ENCODE data around the gene DGCR6L.
"Not testable (repeated sequence)": the region's sequence is repeated elsewhere in the genome, so short reads cannot be mapped to it uniquely, and the experiment has no call there.

DGCR6L gene

DNA sequence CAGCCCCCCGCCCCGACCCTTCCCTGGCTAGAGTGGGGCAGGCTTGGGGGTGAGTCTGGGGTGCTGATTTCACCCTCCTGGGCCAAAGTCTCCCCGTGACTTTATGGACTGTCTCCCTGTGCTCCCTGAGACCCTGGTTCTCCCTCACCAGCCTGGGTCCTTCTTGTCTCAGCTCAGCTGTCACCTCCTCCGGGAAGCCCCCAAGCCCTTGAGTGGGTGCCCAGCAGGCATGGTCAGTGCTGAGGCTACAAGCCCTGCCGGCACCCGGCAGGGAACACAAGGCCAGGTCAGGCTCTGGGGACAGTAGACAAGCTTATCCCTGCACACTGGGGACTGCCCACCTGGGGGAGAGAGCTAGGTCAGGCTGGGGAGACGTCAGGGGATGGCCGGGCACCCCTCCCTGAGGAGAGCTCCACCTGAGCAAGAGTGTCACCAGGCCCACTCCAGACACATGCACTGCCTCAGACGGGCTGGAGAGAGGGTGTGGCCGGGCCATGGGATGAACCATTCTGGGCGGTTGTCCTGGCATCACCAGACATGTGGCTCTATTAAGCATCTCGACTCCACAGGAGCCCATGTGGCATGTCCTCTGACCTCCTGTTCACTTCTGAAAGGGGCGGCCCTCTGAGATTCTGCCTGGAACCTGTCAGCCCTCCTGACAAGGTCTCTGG, 29.1 kb downstream of the DGCR6L start:
- no peak for DNase-seq

DNA sequence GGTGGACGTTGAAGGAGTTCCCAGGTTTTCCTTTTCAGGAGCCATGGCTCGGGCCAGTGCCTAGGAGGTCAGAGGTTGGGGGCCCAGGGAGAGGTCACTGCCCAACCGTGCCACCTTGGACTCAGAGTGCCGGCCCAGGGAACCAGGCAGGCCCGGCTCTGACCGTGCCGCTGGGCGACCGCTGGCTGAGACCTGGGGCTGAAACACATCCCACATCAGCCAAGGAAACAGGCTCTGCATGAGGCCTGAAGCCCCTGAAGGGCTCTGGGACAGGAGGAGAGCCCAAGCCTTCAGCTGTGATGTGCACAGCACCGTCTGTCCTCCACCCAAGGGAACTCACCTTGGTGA, 29.8 kb downstream of the DGCR6L start:
- no peak for DNase-seq

- DNase-seq, result not testable (repeated sequence)
Measured at GRCh38 chr22:20289182-20290044, 30.4 kb downstream of the DGCR6L start.

GRCh38 chr22:20286784-20287423, 33.0 kb downstream of the DGCR6L start:
- not testable (repeated sequence) for DNase-seq

DNA sequence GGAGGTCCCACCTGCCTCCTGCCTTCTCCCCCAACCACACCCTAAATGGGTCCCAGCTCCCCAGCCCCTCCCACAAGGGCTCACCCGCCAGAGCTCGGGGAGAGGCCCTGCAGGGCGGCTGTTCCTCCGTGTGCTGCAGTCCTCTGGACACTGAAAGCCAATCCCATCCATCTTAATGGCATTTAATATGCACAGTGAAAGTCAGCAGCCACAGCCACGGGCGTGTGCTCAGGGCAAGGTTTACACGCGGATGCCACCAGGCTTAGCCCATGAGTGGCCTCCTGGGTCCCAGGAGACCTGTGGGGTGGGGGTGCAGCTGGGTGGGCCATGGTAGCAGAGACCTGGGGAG, 33.6 kb downstream of the DGCR6L start:
- not testable (repeated sequence) for DNase-seq

DNA sequence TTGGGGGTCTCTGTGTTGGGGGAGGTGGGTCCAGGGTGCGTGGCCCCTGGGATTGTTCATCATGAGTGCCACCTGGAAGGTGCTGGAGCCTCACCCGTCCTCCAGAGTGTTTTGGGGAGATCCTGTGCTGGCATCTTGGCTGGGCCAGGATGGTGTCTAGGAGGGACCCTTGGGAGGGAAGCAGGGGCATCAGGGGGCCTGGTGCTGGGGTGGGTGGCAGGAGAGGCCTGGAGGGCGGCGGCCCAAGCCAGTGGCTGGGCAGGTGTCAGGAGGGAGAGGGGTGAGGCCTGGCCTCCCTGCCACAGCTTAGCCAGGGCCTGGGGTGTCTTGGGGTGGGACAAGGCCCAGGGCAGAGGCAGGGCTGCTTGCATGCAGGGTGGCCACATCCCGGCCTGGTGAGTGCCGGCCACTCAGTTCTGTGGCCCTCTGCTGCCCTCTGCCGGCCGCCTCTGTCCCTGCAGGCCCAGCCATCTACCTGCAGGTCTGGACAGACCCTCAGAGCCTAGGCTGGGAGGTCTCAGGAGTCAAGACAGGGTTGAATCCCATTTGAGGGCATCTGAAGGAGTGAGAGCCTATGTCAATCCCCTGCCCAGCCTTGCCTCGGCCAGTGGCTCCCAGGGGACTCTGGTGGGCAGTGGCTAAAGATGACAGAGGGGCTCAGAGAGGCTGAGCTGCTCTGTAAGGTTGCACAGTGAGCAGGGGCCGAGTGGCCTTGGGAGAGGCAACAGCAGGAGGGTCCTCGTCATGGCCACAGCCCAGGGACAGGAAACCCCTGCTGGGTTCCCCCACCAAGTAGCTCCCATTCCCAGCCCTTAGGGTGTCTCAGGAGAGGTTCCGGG, 34.2 kb downstream of the DGCR6L start:
- DNase-seq, result peak; percentile 97

GRCh38 chr22:20284471-20285086, 35.3 kb downstream of the DGCR6L start:
- no peak for DNase-seq

DNA sequence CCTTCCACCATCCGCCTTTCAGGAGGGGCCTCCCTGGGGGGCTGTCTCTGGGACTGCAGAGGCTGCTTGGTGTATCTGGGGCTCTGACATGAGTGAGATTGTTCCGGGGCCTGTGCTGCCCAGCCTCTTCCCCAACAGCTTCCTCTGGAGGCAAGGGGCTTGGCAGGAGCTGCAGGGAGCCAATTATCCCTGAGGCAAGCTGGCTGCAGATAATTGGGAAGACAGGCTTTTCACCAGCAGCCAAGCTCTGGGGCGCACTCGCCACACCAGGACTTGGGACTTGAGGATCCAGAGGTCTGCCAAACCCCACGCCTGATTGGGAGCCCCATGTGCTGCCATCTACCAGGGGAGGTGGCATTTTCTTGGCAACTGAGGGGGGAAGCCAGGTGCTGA, 36.2 kb downstream of the DGCR6L start:
- DNase-seq, result no peak

DNA sequence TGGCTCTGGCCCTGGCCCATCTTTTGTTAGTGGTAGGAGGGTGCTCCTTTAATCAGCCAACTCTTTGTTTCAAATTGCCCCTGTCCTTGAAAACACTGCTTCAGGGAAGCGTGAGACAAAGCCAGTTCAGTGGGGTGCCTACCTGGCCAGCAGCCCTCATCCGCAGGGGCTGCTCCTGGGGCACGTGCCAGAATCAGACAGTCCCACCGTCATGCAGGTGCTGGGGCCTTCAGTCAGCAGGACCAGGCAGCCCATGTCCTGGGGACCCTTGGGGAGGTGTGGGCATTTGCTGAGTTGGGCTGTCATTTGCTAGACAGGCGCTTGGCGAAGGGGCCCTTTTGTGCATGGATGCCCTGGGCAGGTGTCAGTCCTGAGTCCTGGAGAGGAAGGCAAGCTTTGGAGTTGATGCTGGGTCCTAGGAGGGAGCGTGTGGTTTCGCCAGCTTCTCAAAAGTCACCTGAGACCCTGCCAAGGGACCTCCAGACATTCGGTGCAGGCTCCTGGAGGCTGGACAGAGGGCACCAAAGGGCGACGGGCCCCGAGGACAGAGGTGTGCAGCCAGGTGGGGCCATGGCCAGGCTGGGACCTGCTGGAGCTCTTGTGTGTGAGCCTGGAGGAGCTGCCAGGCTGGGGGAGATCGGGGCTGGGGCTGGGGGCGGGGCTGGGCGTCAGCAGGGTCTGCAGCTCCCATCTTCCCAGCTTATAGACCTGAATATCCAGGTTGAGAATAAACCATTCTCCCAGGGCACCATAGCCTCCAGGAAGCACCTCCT, 36.8 kb downstream of the DGCR6L start:
- no peak for DNase-seq

- no peak for DNase-seq
Measured at GRCh38 chr22:20281891-20282290, 38.0 kb downstream of the DGCR6L start.

GRCh38 chr22:20281473-20281872, 38.4 kb downstream of the DGCR6L start:
- DNase-seq, result not testable (repeated sequence)

- no peak for DNase-seq
Measured at GRCh38 chr22:20280866-20281265, 39.0 kb downstream of the DGCR6L start.

GRCh38 chr22:20280163-20280562, 39.7 kb downstream of the DGCR6L start:
- not testable (repeated sequence) for DNase-seq

DNA sequence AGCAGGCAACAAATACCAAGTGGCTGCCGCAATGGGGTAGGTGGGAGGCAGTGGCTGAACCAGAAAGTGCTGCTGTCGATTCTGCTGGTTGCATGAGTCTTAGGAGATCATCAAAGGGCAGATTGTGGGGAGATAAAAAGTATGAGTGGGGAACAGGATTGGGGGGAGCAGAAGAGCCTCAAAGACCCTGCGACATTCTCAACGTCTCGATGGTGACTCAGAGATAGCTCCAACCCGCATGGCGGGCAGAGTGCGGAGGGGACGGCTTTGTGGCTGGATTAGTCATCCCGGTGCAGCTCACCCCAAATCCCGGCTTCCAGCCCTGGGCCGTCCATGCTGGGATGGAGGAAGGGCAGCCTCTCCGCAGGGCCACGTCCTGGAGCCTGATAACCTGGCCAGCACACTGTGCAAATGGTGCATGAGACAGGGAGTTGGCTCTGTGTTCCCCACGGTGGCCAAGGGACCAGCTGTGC, 40.2 kb downstream of the DGCR6L start:
- DNase-seq, result no peak

- DNase-seq, result not testable (repeated sequence)
Measured at GRCh38 chr22:20278726-20279490, 41.0 kb downstream of the DGCR6L start.

GRCh38 chr22:20277936-20278635, 41.8 kb downstream of the DGCR6L start:
- not testable (repeated sequence) for DNase-seq

DNA sequence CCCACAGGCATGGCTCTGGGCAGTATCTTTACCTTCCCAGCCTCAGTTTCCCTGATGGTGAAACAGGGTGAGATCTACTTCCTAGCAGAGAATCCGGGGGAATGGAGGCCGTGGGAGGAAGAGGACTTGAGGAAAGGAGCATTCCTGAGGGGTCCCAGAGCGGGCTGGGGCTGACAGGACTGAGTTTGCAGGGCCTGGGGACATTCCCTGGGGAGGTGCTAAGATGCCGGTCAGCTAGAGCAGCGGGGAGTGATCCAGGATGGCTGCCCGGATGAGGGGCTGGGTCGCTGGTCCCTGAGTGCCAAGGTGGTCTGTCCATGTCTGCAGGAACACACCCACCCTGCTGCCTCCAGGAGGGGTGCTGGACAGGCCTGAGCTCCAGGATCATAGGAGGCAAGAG, 43.4 kb downstream of the DGCR6L start:
- DNase-seq, result no peak

- no peak for DNase-seq
Measured at GRCh38 chr22:20275836-20276235, 44.0 kb downstream of the DGCR6L start.

DNA sequence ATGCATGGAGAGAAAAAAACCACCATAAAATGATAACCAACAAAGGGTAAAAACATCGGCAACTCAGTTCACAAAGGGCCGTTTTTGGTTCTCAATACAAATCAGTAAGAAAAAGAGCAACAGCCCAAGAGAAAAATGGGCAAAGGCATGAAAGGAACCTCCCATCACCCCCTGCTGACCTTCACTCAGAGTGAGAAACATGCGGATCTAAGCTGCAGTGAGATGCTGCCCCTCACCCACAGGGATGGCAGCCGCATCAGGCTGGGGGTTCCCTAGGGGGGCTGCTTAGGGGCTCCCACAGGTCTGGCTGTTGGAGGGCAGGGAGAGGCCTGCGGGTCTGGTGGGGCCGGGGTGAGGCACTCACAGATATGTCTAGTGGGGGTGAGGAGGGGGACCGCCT, 44.5 kb downstream of the DGCR6L start:
- DNase-seq, result not testable (repeated sequence)

DNA sequence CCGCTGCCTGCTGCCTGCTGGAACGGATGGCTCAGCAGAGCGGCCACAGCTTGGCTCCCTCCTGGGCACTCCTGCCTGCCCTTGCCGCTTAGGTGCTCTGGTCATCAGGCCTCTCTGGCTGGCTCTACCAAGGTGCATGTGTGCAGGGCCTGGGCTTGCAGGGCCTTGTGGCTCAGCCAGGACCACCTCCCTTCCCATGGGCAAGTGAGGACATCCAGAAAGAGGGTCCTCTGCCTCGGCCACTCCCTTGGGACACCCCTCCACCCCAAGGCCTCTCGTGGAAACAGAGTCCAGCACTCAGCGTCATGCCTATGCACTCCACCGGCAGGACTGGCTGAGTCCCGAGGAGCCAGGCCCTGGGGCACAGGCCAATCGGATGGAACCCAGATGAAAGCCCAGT, 45.5 kb downstream of the DGCR6L start:
- DNase-seq, result not testable (repeated sequence)
